K562 (cell line): ENCODE data around the gene CGB8. TPM values are rescaled to one million over a fixed set of nuclear protein-coding genes. Genes with fewer than 3 reads are reported as not detected.

Experiments
- COPS2 ChIP-seq: fragments of 450-650 bp; conservative IDR thresholded peaks from 2 replicates; pipeline ENCODE4 v1.6.1; 2016; ENCODE audit warnings: mild to moderate bottlenecking, moderate library complexity
- EGR1 ChIP-seq: fragments of 450-650 bp; conservative IDR thresholded peaks from 2 replicates; pipeline ENCODE4 v1.6.1; 2017; ENCODE audit warnings: mild to moderate bottlenecking
- FOXA3 ChIP-seq, 2 experiments: fragments of 450-650 bp in 1 of 2; sonication (generic) in 1 of 2; formaldehyde crosslinking; IDR thresholded peaks in 1 of 2; conservative IDR thresholded peaks in 1 of 2; 2 replicates each; pipeline versions ENCODE4 v1.4.0 to v1.8.0; 2020 to 2022; ENCODE audit warnings: mild to moderate bottlenecking in 2 of 2, missing genetic modification reagents in 1 of 2
- GABPB1 ChIP-seq: sonication (generic); formaldehyde crosslinking; IDR thresholded peaks from 2 replicates; pipeline ENCODE4 v1.8.0; 2022; ENCODE audit warnings: mild to moderate bottlenecking, missing genetic modification reagents
- KLF13 ChIP-seq: fragments of 450-650 bp; IDR thresholded peaks from 2 replicates; pipeline ENCODE4 v1.6.1; 2016; ENCODE audit warnings: missing genetic modification characterization, low read depth, mild to moderate bottlenecking, missing compliant biosample characterization, moderate library complexity, borderline replicate concordance
- MTA1 ChIP-seq: fragments of 450-650 bp; IDR thresholded peaks from 2 replicates; pipeline ENCODE4 v1.6.1; 2017; ENCODE audit warnings: borderline replicate concordance
- NONO ChIP-seq, 2 experiments: fragments of 200-400 bp in 1 of 2; fragments of 450-650 bp in 1 of 2; formaldehyde crosslinking in 1 of 2; IDR thresholded peaks; 2 replicates each; pipeline ENCODE4 v1.6.1; 2017; ENCODE audit warnings: low read depth in 2 of 2, mild to moderate bottlenecking in 2 of 2, moderate library complexity in 2 of 2, low read length in 1 of 2
- PML ChIP-seq: IDR thresholded peaks from 2 replicates; pipeline ENCODE4 v1.6.1; 2012; ENCODE audit warnings: low read length, inconsistent platforms
- RB1 ChIP-seq: fragments of 450-650 bp; IDR thresholded peaks from 2 replicates; pipeline ENCODE4 v1.6.1; 2017; ENCODE audit warnings: low read depth, mild to moderate bottlenecking
- RNF2 ChIP-seq: sonication (generic); IDR thresholded peaks from 2 replicates; pipeline ENCODE4 v1.6.1; 2016
- SETDB1 ChIP-seq: IDR thresholded peaks from one replicate; pipeline ENCODE4 v1.6.1; 2012; ENCODE audit warnings: low read length, control low read depth, inconsistent platforms
- SIN3A ChIP-seq, 2 experiments: fragments of 150-350 bp in 1 of 2; IDR thresholded peaks; 2 replicates each; pipeline ENCODE4 v1.6.1; 2011 to 2016; ENCODE audit warnings: borderline replicate concordance in 2 of 2, low read depth in 2 of 2, low read length in 2 of 2, mild to moderate bottlenecking in 2 of 2, moderate library complexity in 2 of 2; ENCODE audit not compliant: control insufficient read depth in 1 of 2
- ZBED1 ChIP-seq: IDR thresholded peaks from 2 replicates; pipeline ENCODE4 v1.6.1; 2014
- ZBTB17 ChIP-seq: fragments of 450-650 bp; formaldehyde crosslinking; IDR thresholded peaks from 2 replicates; pipeline ENCODE4 v1.4.0; 2020; ENCODE audit warnings: mild to moderate bottlenecking
- ZBTB7A ChIP-seq: IDR thresholded peaks from 2 replicates; pipeline ENCODE4 v1.6.1; 2011; ENCODE audit warnings: low read depth, mild to moderate bottlenecking, low read length, moderate library complexity, borderline replicate concordance; ENCODE audit not compliant: control insufficient read depth
- ZNF76 ChIP-seq: fragments of 250-450 bp; sonication (Bioruptor Pico); IDR thresholded peaks from 2 replicates; pipeline ENCODE4 v1.4.0; 2020; ENCODE audit warnings: mild to moderate bottlenecking, moderate library complexity, borderline replicate concordance
- polyA plus RNA-seq, 8 experiments: library from polyadenylated mRNA; depleted of rRNA in 4 of 8; stranded (reverse) in 5 of 8; unstranded in 3 of 8; fragments of >200 nt; fragmentation: Nextera tagmentation in 2 of 8; fragmentation: Illumina TruSeq in 1 of 8; extraction: Ambion mirVana in 2 of 8; extraction: Trizol in 1 of 8; gene quantifications; 2 replicates each; pipeline versions ENCODE4 v1.2.1 to v1.2.3, GENCODE V29; 2011 to 2014; ENCODE audit warnings: inconsistent platforms in 1 of 8, missing spikeins in 1 of 8
- total RNA-seq, 7 experiments: library from RNA; depleted of rRNA in 6 of 7; stranded (reverse); fragments of >200 nt in 6 of 7; fragmentation: Illumina TruSeq in 2 of 7; extraction: Trizol in 2 of 7; gene quantifications; 2 replicates each; pipeline versions ENCODE4 v1.2.1 to v1.2.3, GENCODE V29; 2011 to 2021; ENCODE audit warnings: low replicate concordance in 1 of 7
- TF ChIP-seq, protein P1 (sequence below): sonication (generic); formaldehyde crosslinking; IDR thresholded peaks from 2 replicates; pipeline ENCODE4 v1.8.1; 2023; ENCODE audit warnings: mild to moderate bottlenecking, missing genetic modification reagents
- TF ChIP-seq, protein P2 (sequence below): sonication (generic); formaldehyde crosslinking; IDR thresholded peaks from 2 replicates; pipeline ENCODE4 v1.8.0; 2023; ENCODE audit warnings: mild to moderate bottlenecking, missing genetic modification reagents
- TF ChIP-seq, protein P3 (sequence below): fragments of 450-650 bp; IDR thresholded peaks from 2 replicates; pipeline ENCODE4 v1.6.1; 2017; ENCODE audit warnings: mild to moderate bottlenecking, moderate library complexity
- TF ChIP-seq, protein P4 (sequence below): fragments of 250-450 bp; sonication (Bioruptor Pico); IDR thresholded peaks from 2 replicates; pipeline ENCODE4 v1.5.0; 2021

The CGB8 gene
- total and polyA plus RNA-seq, 9 of the 15 experiments (the other 6 are each of a cell fraction or from before 2014, with no cell fraction given), result not detected

DNA sequence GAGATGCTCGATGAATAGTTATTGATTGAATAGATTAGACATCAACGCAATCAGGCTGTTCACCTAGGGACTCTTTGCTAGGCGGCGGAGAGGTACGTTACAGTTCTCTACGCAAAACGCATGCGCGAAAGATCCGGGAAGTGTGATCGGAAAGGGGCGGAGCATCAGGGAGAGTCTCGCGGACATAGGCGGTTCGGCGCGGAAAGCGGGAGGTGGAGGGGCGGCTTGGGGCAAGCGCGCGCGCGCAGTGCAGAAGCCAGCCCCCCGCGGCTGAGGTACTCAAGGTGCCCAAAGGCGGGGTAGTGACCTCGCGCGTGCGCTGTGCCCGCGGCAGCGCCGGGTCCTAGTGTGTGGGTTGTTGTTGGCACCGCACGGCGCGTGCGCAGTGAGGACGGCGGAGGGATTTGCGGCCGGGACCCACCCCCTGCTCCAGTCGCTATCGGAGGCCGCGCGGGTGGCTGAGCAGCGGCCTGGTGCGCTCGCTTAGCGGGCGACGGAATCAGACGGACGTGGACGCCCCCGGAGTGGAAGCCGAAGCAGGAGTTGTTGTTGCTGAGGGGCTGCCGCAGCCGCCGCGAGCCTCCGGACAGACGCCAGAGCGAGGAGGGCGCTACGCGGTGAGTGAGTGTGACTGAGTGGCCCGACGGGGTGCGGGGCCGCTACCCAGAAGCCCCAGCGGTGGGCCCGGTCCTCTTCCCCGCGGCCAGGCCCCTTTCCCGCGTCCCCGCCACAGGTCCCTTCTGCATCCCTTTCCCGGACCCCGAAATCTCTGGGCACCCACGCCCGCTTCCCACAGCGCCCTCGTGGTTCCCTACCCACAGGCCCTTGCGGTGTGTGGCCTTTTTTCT lies 36.3 kb upstream of the CGB8 start, which contains the start of gene SNRNP70 (continued):
- TF ChIP-seq, protein P1, sequence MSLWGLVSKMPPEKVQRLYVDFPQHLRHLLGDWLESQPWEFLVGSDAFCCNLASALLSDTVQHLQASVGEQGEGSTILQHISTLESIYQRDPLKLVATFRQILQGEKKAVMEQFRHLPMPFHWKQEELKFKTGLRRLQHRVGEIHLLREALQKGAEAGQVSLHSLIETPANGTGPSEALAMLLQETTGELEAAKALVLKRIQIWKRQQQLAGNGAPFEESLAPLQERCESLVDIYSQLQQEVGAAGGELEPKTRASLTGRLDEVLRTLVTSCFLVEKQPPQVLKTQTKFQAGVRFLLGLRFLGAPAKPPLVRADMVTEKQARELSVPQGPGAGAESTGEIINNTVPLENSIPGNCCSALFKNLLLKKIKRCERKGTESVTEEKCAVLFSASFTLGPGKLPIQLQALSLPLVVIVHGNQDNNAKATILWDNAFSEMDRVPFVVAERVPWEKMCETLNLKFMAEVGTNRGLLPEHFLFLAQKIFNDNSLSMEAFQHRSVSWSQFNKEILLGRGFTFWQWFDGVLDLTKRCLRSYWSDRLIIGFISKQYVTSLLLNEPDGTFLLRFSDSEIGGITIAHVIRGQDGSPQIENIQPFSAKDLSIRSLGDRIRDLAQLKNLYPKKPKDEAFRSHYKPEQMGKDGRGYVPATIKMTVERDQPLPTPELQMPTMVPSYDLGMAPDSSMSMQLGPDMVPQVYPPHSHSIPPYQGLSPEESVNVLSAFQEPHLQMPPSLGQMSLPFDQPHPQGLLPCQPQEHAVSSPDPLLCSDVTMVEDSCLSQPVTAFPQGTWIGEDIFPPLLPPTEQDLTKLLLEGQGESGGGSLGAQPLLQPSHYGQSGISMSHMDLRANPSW, result peak; percentile 34; the same call in 1 of the 2 replicates
- TF ChIP-seq RNF2, result peak; percentile 70; the same call in 1 of the 2 replicates
- peak; percentile 74 for TF ChIP-seq GABPB1
- TF ChIP-seq SETDB1, result peak; percentile 56
- TF ChIP-seq ZBTB7A, result peak; percentile 33; the same call in 1 of the 2 replicates
- TF ChIP-seq MTA1, result 0 out of 2 replicates have a peak, but pooled peaks have one; percentile 62
- TF ChIP-seq PML, result peak; percentile 67; the same call in 1 of the 2 replicates
- peak; percentile 25 to 77; a peak in 2 of 4 replicates for TF ChIP-seq NONO (IDR thresholded peaks at IDR 0.05; ENCODE audit: low read depth in 2 of 2, low read length in 1 of 2)
- TF ChIP-seq EGR1, result peak; percentile 88
- TF ChIP-seq, protein P2, sequence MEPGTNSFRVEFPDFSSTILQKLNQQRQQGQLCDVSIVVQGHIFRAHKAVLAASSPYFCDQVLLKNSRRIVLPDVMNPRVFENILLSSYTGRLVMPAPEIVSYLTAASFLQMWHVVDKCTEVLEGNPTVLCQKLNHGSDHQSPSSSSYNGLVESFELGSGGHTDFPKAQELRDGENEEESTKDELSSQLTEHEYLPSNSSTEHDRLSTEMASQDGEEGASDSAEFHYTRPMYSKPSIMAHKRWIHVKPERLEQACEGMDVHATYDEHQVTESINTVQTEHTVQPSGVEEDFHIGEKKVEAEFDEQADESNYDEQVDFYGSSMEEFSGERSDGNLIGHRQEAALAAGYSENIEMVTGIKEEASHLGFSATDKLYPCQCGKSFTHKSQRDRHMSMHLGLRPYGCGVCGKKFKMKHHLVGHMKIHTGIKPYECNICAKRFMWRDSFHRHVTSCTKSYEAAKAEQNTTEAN (CRISPR knock-in tag), result 0 out of 2 replicates have a peak, but pooled peaks have one; percentile 67
- TF ChIP-seq, protein P3, sequence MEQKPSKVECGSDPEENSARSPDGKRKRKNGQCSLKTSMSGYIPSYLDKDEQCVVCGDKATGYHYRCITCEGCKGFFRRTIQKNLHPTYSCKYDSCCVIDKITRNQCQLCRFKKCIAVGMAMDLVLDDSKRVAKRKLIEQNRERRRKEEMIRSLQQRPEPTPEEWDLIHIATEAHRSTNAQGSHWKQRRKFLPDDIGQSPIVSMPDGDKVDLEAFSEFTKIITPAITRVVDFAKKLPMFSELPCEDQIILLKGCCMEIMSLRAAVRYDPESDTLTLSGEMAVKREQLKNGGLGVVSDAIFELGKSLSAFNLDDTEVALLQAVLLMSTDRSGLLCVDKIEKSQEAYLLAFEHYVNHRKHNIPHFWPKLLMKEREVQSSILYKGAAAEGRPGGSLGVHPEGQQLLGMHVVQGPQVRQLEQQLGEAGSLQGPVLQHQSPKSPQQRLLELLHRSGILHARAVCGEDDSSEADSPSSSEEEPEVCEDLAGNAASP, result no peak
- peak; percentile 83 for TF ChIP-seq ZBED1
- peak; percentile 91; the same call in 1 of the 2 replicates for TF ChIP-seq ZNF76
- 0 out of 4 replicates have a peak, but pooled peaks of 1 of the 2 experiments have one; percentile 1 for TF ChIP-seq FOXA3 (CRISPR knock-in tag; conservative IDR thresholded peaks at IDR 0.05 in 1 of 2, IDR thresholded peaks at IDR 0.05 in 1 of 2)
- TF ChIP-seq RB1, result peak; percentile 87
- TF ChIP-seq ZBTB17 (CRISPR knock-in tag), result peak; percentile 62; the same call in 1 of the 2 replicates
- TF ChIP-seq KLF13, result peak; percentile 34; the same call in 1 of the 2 replicates
- TF ChIP-seq COPS2, result no peak
- TF ChIP-seq, protein P4, sequence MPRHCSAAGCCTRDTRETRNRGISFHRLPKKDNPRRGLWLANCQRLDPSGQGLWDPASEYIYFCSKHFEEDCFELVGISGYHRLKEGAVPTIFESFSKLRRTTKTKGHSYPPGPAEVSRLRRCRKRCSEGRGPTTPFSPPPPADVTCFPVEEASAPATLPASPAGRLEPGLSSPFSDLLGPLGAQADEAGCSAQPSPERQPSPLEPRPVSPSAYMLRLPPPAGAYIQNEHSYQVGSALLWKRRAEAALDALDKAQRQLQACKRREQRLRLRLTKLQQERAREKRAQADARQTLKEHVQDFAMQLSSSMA (CRISPR knock-in tag), result peak; percentile 72; the same call in 1 of the 2 replicates
- TF ChIP-seq SIN3A (IDR thresholded peaks at IDR 0.05; ENCODE audit: borderline replicate concordance in 2 of 2, control insufficient read depth in 1 of 2, low read depth in 2 of 2, low read length in 2 of 2), result peak; percentile 65 to 77
